Activated T-cell treated with anti-CD3 and anti-CD28 coated beads, Interleukin-2, amount 50 U/mL, for 72 hours (primary cell): ENCODE data around the gene CCDC126. TPM values are rescaled to one million over a fixed set of nuclear protein-coding genes. Genes with fewer than 3 reads are reported as not detected.
A peak's percentile ranks its signal among the peaks of the same experiment; 100 is the strongest.
"Not testable (repeated sequence)": the region's sequence is repeated elsewhere in the genome, so short reads cannot be mapped to it uniquely, and the experiment has no call there.

Source experiments
- ATAC-seq, 2 donors: fragments of 150-1000 bp; cut with Tn5 transposase; replicated peaks in 1 of 2; 2 replicates each; pipeline ENCODE4 v1.10.0; 2021; ENCODE audit warnings: moderate library complexity in 2 of 2, mild to moderate bottlenecking in 1 of 2
- DNase-seq, 2 donors: peaks; one replicate each; pipeline ENCODE4 v3.0.0; 2021 to 2022; ENCODE audit warnings: mixed read lengths in 1 of 2
- H3K27ac Mint-ChIP-seq: one replicate; pipeline ENCODE4 v1.8.0; 2022; ENCODE audit warnings: mild to moderate bottlenecking, moderate library complexity, mixed read lengths
- H3K27me3 Mint-ChIP-seq: one replicate; pipeline ENCODE4 v1.8.0; 2022; ENCODE audit warnings: low read depth, mixed read lengths
- H3K36me3 Mint-ChIP-seq, 2 donors: one replicate each; pipeline ENCODE4 v1.8.0; 2022; ENCODE audit warnings: mixed read lengths in 2 of 2, mild to moderate bottlenecking in 1 of 2; ENCODE audit not compliant: insufficient read depth in 2 of 2
- H3K4me1 Mint-ChIP-seq: one replicate; pipeline ENCODE4 v1.8.0; 2022; ENCODE audit warnings: low read depth, mixed read lengths
- H3K4me3 Mint-ChIP-seq, 2 donors: one replicate each; pipeline ENCODE4 v1.8.0; 2022; ENCODE audit warnings: mild to moderate bottlenecking in 2 of 2, mixed read lengths in 2 of 2, moderate library complexity in 2 of 2
- H3K9me3 Mint-ChIP-seq, 2 donors: one replicate each; pipeline ENCODE4 v1.8.0; 2022; ENCODE audit warnings: mixed read lengths in 2 of 2
- total RNA-seq, 2 donors: library from RNA; stranded (reverse); gene quantifications; one replicate each; pipeline ENCODE4 v1.2.3, GENCODE V29; 2022

The CCDC126 gene
- total RNA-seq, result 1 to 10 TPM; 7.9 to 8.6 TPM

GRCh38 chr7:23597094-23598091 lies at the start of gene CCDC126:
Gene CCDC126 (plus strand): TSS chr7:23597382. CDS start chr7:23611316, 13,934 bp downstream.
- Mint-ChIP-seq H3K4me1 (peaks cover 71% of the 10 kb centered on the region), H3K36me3 (peaks cover 8 to 11% of the 10 kb centered on the region in 2 donors), H3K27ac (peak within 1 kb of the TSS; percentile 90), H3K27me3 (peaks cover 6% of the 10 kb centered on the region), H3K4me3 (peak within 1 kb of the TSS; percentile 90 to 94), H3K9me3 (peaks cover 1 to 5% of the 10 kb centered on the region in 2 donors)
- peak; percentile 85 to 90 for DNase-seq
- ATAC-seq, result peak; percentile 63 to 64

GRCh38 chr7:23547662-23548061 lies 49.5 kb upstream of the CCDC126 start:
- Mint-ChIP-seq H3K4me3 (no peak overlapping the region), H3K27ac (no peak overlapping the region), H3K9me3 (no peaks in the 10 kb centered on the region), H3K4me1 (no peaks in the 10 kb centered on the region), H3K27me3 (no peaks in the 10 kb centered on the region), H3K36me3 (no peaks in the 10 kb centered on the region)
- ATAC-seq (no peak), DNase-seq (no peak)

- Mint-ChIP-seq H3K9me3 (no peaks in the 10 kb centered on the region), H3K27ac (no peak overlapping the region), H3K4me1 (no peaks in the 10 kb centered on the region), H3K4me3 (no peak overlapping the region), H3K36me3 (no peaks in the 10 kb centered on the region), H3K27me3 (peaks cover 14% of the 10 kb centered on the region)
- DNase-seq (no peak), ATAC-seq (no peak)
Measured at GRCh38 chr7:23558303-23558702, 38.9 kb upstream of the CCDC126 start.

GRCh38 chr7:23570592-23571200 lies 26.5 kb upstream of the CCDC126 start:
- Mint-ChIP-seq H3K4me3 (no peak overlapping the region), H3K27ac (no peak overlapping the region), H3K36me3 (no peaks in the 10 kb centered on the region), H3K4me1 (no peaks in the 10 kb centered on the region), H3K27me3 (peaks cover 25% of the 10 kb centered on the region), H3K9me3 (no peaks in the 10 kb centered on the region)
- peak; percentile 68 to 80 for DNase-seq
- peak; percentile 77 to 93 for ATAC-seq

- H3K4me1 Mint-ChIP-seq, ATAC-seq, H3K36me3 Mint-ChIP-seq, H3K27me3 Mint-ChIP-seq, H3K4me3 Mint-ChIP-seq, DNase-seq, H3K27ac Mint-ChIP-seq, H3K9me3 Mint-ChIP-seq: not testable (repeated sequence)
Measured at GRCh38 chr7:23581975-23582374, 15.2 kb upstream of the CCDC126 start.

GRCh38 chr7:23585304-23585703 lies 11.9 kb upstream of the CCDC126 start:
- not testable (repeated sequence) for DNase-seq, H3K36me3 Mint-ChIP-seq, H3K4me1 Mint-ChIP-seq, H3K27me3 Mint-ChIP-seq, H3K4me3 Mint-ChIP-seq, H3K9me3 Mint-ChIP-seq, ATAC-seq, H3K27ac Mint-ChIP-seq

GRCh38 chr7:23586159-23586558 lies 11.0 kb upstream of the CCDC126 start:
- ATAC-seq (no peak), DNase-seq (no peak)
- H3K4me1 Mint-ChIP-seq, result peaks cover 4% of the 10 kb centered on the region
- H3K27ac Mint-ChIP-seq, result no peak overlapping the region
- H3K36me3 Mint-ChIP-seq, result no peaks in the 10 kb centered on the region
- H3K9me3 Mint-ChIP-seq, result no peaks in the 10 kb centered on the region
- no peaks in the 10 kb centered on the region for H3K27me3 Mint-ChIP-seq
- no peak overlapping the region for H3K4me3 Mint-ChIP-seq

- Mint-ChIP-seq H3K36me3 (peaks cover 3 to 4% of the 10 kb centered on the region in 2 donors), H3K4me3 (no peak overlapping the region), H3K27ac (no peak overlapping the region), H3K9me3 (peaks cover 0 to 3% of the 10 kb centered on the region in 2 donors), H3K27me3 (peaks cover 6% of the 10 kb centered on the region), H3K4me1 (peaks cover 28% of the 10 kb centered on the region)
- DNase-seq (no peak), ATAC-seq (no peak)
Measured at GRCh38 chr7:23590529-23590928, 6.7 kb upstream of the CCDC126 start.

GRCh38 chr7:23593706-23594105 lies 3.5 kb upstream of the CCDC126 start:
- Mint-ChIP-seq H3K4me1 (peaks cover 50% of the 10 kb centered on the region), H3K9me3 (peaks cover 1 to 5% of the 10 kb centered on the region in 2 donors), H3K36me3 (peaks cover 8 to 11% of the 10 kb centered on the region in 2 donors), H3K27ac (peak overlapping the region; percentile 48), H3K27me3 (peaks cover 6% of the 10 kb centered on the region), H3K4me3 (peak overlapping the region; percentile 60 to 89)
- ATAC-seq (peak; percentile 45 to 48), DNase-seq (peak; percentile 49 to 64)

- peaks cover 6% of the 10 kb centered on the region for H3K27me3 Mint-ChIP-seq
- ATAC-seq, result peak; percentile 82 to 84
- H3K27ac Mint-ChIP-seq, result peak overlapping the region; percentile 48
- peaks cover 61% of the 10 kb centered on the region for H3K4me1 Mint-ChIP-seq
- peak; percentile 71 to 74 for DNase-seq
- H3K4me3 Mint-ChIP-seq, result peak overlapping the region; percentile 60 to 89
- peaks cover 8 to 11% of the 10 kb centered on the region in 2 donors for H3K36me3 Mint-ChIP-seq
- peaks cover 1 to 5% of the 10 kb centered on the region in 2 donors for H3K9me3 Mint-ChIP-seq
Measured at GRCh38 chr7:23594879-23595604, 2.1 kb upstream of the CCDC126 start.

GRCh38 chr7:23598296-23598695 lies 1.1 kb downstream of the CCDC126 start:
- ATAC-seq, result no peak
- H3K4me1 Mint-ChIP-seq, result peaks cover 74% of the 10 kb centered on the region
- H3K9me3 Mint-ChIP-seq, result peaks cover 1 to 3% of the 10 kb centered on the region in 2 donors
- peaks cover 4% of the 10 kb centered on the region for H3K27me3 Mint-ChIP-seq
- peak overlapping the region; percentile 90 to 94 for H3K4me3 Mint-ChIP-seq
- peak overlapping the region; percentile 90 for H3K27ac Mint-ChIP-seq
- DNase-seq, result no peak
- peaks cover 8 to 9% of the 10 kb centered on the region in 2 donors for H3K36me3 Mint-ChIP-seq

- H3K4me3 Mint-ChIP-seq, result no peak overlapping the region
- peaks cover 1 to 3% of the 10 kb centered on the region in 2 donors for H3K9me3 Mint-ChIP-seq
- H3K27me3 Mint-ChIP-seq, result no peaks in the 10 kb centered on the region
- H3K36me3 Mint-ChIP-seq, result peaks cover 5 to 7% of the 10 kb centered on the region in 2 donors
- DNase-seq, result no peak
- peaks cover 58% of the 10 kb centered on the region for H3K4me1 Mint-ChIP-seq
- no peak for ATAC-seq
- H3K27ac Mint-ChIP-seq, result no peak overlapping the region
Measured at GRCh38 chr7:23600236-23600635, 3.1 kb downstream of the CCDC126 start.
